ENCODE measurements around the gene TLCD3A.
"Not testable (repeated sequence)": the region's sequence is repeated elsewhere in the genome, so short reads cannot be mapped to it uniquely, and the experiment has no call there.

The TLCD3A gene

DNA sequence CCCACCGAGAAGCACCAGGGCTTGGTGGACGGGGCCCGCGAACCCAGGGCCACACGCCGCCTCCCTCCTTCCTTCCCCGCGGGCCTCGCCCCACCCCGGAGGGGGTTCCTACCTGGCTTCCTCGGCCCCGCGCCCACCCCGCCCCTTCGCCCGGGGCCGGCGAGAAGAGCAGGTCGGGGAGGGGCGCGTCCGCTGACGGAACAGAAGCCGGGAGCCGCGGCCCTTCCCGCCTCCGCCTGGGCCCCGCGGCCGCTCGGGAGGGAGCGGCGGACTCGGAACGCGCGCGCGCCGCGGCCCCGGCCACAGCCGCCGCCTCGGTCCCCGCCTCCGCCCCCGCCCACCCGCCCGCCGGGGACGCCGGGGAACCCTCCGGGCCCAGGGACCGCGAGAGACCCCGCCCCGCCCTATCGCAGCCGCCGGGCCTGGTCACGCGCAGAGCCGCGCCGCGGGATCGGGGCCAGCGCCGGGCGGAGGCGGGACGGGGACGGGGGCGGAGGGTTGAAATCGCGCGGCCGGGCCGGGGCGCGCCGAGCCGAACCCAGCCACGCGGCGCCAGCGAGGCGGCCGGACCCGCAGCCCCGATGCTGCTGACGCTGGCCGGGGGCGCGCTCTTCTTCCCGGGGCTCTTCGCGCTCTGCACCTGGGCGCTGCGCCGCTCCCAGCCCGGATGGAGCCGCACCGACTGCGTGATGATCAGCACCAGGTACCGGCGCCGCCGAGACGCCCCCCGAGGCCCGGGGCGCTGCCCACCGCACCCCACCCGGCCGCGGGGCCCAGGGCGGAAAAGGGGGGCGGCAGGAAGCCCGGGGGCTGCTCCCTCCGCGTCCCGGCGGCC, at the start of gene TLCD3A:
TLCD3A (plus strand) TSS at position 530 of the 835 bp plus-strand sequence; CDS start at position 582, 52 bp downstream.
- peak; percentile 57 to 59 for DNase-seq
- peak within 1 kb of the TSS; percentile 92 to 98 for H3K4me3 Mint-ChIP-seq
- H3K27ac Mint-ChIP-seq, result peak within 1 kb of the TSS; percentile 94 to 96
- peak; percentile 83 for ATAC-seq
- peaks cover 31% of the 10 kb centered on the region for H3K4me1 Mint-ChIP-seq
- no peaks in the 10 kb centered on the region for H3K9me3 Mint-ChIP-seq
- H3K27me3 Mint-ChIP-seq, result no peaks in the 10 kb centered on the region

GRCh38 chr17:683040-683439, 49.4 kb upstream of the TLCD3A start:
- no peaks in the 10 kb centered on the region for H3K9me3 Mint-ChIP-seq
- H3K27ac Mint-ChIP-seq, result no peak overlapping the region
- ATAC-seq (no peak), DNase-seq (no peak)
- H3K4me3 Mint-ChIP-seq, result peak overlapping the region in 1 of 2 donors; percentile 1
- no peaks in the 10 kb centered on the region for H3K27me3 Mint-ChIP-seq
- H3K4me1 Mint-ChIP-seq, result peaks cover 18% of the 10 kb centered on the region

GRCh38 chr17:683499-684254, 48.7 kb upstream of the TLCD3A start:
- no peaks in the 10 kb centered on the region for H3K9me3 Mint-ChIP-seq
- no peak overlapping the region for H3K4me3 Mint-ChIP-seq
- no peak overlapping the region for H3K27ac Mint-ChIP-seq
- DNase-seq, result no peak
- no peaks in the 10 kb centered on the region for H3K27me3 Mint-ChIP-seq
- ATAC-seq, result peak; percentile 58
- peaks cover 22% of the 10 kb centered on the region for H3K4me1 Mint-ChIP-seq

- DNase-seq, result no peak
- Mint-ChIP-seq H3K4me3 (no peak overlapping the region), H3K9me3 (no peaks in the 10 kb centered on the region), H3K27me3 (no peaks in the 10 kb centered on the region), H3K4me1 (peaks cover 22% of the 10 kb centered on the region), H3K27ac (no peak overlapping the region)
- no peak for ATAC-seq
Measured at GRCh38 chr17:685006-685405, 47.4 kb upstream of the TLCD3A start.

DNA sequence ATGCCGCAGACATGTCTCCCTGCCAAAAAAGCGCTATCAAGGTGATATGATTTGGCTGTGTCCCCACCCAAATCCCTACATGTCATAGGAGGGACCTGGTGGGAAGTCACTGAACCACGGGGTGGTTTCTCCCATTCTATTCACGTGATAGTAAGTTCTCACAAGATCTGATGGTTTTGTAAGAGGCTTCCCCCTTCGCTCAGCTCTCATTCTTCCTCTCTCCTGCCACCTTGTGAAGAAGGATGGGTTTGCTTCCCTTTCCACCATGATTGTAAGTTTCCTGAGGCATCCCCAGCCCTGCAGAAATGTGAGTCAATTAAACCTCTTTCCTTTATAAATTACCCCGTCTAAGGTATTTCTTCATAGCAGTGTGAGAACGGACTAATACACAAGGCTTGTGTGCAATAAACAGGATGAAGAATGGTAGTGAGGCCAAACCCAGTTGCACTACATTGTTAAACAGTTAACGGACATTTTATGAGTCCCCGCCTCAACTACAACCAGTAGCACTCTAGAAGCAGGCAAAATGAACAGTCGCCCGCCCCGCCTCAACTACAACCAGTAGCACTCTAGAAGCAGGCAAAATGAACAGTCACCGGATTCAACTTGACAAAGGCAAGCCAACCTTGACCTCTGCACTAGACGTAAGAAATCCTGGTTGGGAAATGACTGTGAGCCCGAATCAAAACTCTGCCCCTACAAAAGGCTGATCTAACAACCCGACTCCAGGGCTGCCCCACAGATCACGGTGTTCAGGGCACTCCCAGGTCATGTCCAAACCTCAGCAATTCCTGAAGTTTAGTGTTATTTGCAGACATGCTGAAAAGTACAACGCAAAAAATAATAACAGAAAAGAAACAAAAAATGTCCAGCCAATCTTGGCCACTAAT, 44.1 kb upstream of the TLCD3A start:
- no peak for DNase-seq
- no peaks in the 10 kb centered on the region for H3K9me3 Mint-ChIP-seq
- peak overlapping the region in 1 of 2 donors; percentile 83 for H3K27ac Mint-ChIP-seq
- H3K4me3 Mint-ChIP-seq, result no peak overlapping the region
- no peaks in the 10 kb centered on the region for H3K27me3 Mint-ChIP-seq
- H3K4me1 Mint-ChIP-seq, result peaks cover 5% of the 10 kb centered on the region
- no peak for ATAC-seq

- Mint-ChIP-seq H3K4me1 (peaks cover 5% of the 10 kb centered on the region), H3K9me3 (no peaks in the 10 kb centered on the region), H3K27me3 (no peaks in the 10 kb centered on the region), H3K4me3 (no peak overlapping the region), H3K27ac (no peak overlapping the region)
- ATAC-seq, result no peak
- DNase-seq, result no peak
Measured at GRCh38 chr17:689556-690275, 42.7 kb upstream of the TLCD3A start.

- no peak overlapping the region for H3K27ac Mint-ChIP-seq
- ATAC-seq (no peak), DNase-seq (no peak)
- H3K9me3 Mint-ChIP-seq, result no peaks in the 10 kb centered on the region
- no peaks in the 10 kb centered on the region for H3K27me3 Mint-ChIP-seq
- H3K4me1 Mint-ChIP-seq, result peaks cover 5% of the 10 kb centered on the region
- no peak overlapping the region for H3K4me3 Mint-ChIP-seq
Measured at GRCh38 chr17:690361-690760, 42.0 kb upstream of the TLCD3A start.

DNA sequence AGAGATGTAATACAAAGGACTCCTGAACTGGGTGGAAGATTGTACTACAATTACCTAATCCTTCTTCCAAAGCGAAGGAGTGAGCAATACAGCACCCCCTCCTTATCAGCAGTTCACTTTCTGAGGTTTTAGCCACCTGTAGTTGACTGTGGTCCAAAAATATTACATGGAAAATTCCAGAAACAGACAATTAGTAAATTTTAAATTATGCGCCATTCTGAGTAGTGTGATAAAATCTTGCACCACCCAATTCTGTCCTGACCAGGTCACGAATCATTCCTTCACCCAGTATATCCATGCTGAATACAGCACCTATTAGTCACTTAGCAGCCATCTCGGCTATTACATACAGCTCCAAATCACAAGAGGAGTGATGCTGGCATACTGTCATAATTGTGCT, 41.0 kb upstream of the TLCD3A start:
- ATAC-seq, result no peak
- Mint-ChIP-seq H3K27me3 (no peaks in the 10 kb centered on the region), H3K27ac (no peak overlapping the region), H3K9me3 (no peaks in the 10 kb centered on the region), H3K4me3 (no peak overlapping the region), H3K4me1 (peaks cover 5% of the 10 kb centered on the region)
- DNase-seq, result no peak

DNA sequence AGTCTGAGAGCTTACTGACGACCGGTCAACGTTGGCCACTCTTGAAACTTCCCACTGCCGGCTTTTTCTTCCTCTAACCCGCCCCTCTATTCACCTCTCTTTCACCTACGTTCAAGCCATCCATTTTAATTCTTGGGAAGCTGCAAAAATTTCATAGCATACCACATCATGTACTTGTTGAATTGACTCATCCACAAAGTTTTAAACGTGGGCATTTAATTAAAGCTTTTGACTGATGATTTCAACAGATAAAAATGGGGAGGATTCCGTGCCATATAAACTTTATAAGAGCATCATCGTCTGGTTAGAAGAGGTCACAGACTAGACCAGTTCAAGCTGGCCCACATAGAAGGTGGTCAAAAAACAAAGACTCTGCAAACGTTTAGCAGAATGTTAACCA, 40.3 kb upstream of the TLCD3A start:
- Mint-ChIP-seq H3K9me3 (no peaks in the 10 kb centered on the region), H3K4me1 (peaks cover 5% of the 10 kb centered on the region), H3K27me3 (no peaks in the 10 kb centered on the region), H3K27ac (no peak overlapping the region), H3K4me3 (no peak overlapping the region)
- ATAC-seq, result no peak
- DNase-seq, result no peak

DNA sequence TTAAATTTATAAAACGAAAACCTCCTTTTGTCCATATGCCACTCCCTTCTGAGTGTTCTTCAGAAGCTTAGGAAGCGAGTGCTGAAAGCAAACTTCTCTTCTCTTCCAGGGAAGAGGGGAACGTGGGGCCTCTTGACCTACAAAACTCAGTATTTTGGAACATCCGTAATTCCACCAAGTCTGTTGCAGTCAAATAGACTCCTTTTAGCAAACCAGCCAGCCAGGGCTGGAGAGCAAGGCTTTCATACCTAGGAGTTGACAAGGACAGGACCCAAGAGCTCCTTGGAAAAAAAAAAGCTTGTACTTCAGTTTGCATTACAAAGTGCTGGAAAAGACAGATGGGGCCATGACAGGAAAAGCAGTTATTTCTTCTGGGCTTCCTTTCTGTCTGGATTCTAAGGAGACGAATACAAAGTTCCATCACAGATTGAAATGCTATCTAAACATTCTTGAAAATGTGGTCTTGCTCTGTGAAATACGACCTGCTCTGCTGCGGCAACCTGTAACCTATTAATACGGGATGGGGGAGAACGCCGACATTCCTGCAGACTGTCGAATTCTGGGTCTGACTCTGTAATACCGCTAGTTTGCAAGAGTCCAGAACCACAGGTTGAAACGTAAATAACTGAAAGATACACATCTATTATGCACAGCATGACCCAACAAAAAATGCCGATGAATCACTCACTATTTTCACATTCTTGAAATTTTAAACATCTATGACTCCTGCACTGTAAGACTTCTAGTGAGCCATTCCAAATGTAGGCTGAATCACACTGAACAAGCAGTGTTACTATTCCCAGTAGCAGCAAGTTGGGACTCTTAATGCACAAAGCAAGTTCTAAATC, 38.4 kb upstream of the TLCD3A start:
- no peak for DNase-seq
- Mint-ChIP-seq H3K9me3 (no peaks in the 10 kb centered on the region), H3K27me3 (no peaks in the 10 kb centered on the region), H3K4me3 (no peak overlapping the region), H3K27ac (no peak overlapping the region), H3K4me1 (no peaks in the 10 kb centered on the region)
- no peak for ATAC-seq

- no peaks in the 10 kb centered on the region for H3K27me3 Mint-ChIP-seq
- no peaks in the 10 kb centered on the region for H3K4me1 Mint-ChIP-seq
- no peaks in the 10 kb centered on the region for H3K9me3 Mint-ChIP-seq
- H3K4me3 Mint-ChIP-seq, result no peak overlapping the region
- DNase-seq, result no peak
- H3K27ac Mint-ChIP-seq, result peak overlapping the region in 1 of 2 donors; percentile 43
- no peak for ATAC-seq
Measured at GRCh38 chr17:696369-696768, 36.0 kb upstream of the TLCD3A start.

GRCh38 chr17:697682-698081, 34.7 kb upstream of the TLCD3A start:
- H3K27ac Mint-ChIP-seq, result peak overlapping the region; percentile 19 to 31
- ATAC-seq (no peak), DNase-seq (no peak)
- H3K27me3 Mint-ChIP-seq, result no peaks in the 10 kb centered on the region
- H3K9me3 Mint-ChIP-seq, result no peaks in the 10 kb centered on the region
- no peaks in the 10 kb centered on the region for H3K4me1 Mint-ChIP-seq
- no peak overlapping the region for H3K4me3 Mint-ChIP-seq

DNA sequence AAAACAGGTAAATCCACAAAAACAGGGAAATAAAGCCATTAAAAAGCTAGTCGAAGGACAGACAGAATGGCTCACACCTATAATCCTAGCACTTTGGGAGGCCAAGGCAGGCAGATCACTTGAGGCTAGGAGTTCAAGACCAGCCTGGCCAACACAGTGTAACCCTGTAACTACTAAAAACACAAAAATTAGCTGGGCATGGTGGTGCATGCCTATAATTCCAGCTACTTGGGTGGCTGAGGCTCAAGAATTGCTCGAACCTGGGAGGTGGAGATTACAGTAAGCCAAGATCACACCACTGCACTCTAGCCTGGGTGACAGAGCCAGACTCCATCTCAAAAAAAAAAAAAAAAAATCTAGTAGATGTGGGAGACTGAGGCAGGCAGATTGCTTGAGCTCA, 34.3 kb upstream of the TLCD3A start:
- H3K27ac Mint-ChIP-seq, result peak overlapping the region in 1 of 2 donors; percentile 19
- H3K4me1 Mint-ChIP-seq, H3K27me3 Mint-ChIP-seq, DNase-seq, H3K4me3 Mint-ChIP-seq, ATAC-seq, H3K9me3 Mint-ChIP-seq: not testable (repeated sequence)

- H3K27me3 Mint-ChIP-seq, result no peaks in the 10 kb centered on the region
- no peak overlapping the region for H3K27ac Mint-ChIP-seq
- H3K4me3 Mint-ChIP-seq, result no peak overlapping the region
- DNase-seq (no peak), ATAC-seq (no peak)
- no peaks in the 10 kb centered on the region for H3K4me1 Mint-ChIP-seq
- no peaks in the 10 kb centered on the region for H3K9me3 Mint-ChIP-seq
Measured at GRCh38 chr17:699345-699744, 33.1 kb upstream of the TLCD3A start.
